ENCODE measurements around the gene IPO4.

DNA sequence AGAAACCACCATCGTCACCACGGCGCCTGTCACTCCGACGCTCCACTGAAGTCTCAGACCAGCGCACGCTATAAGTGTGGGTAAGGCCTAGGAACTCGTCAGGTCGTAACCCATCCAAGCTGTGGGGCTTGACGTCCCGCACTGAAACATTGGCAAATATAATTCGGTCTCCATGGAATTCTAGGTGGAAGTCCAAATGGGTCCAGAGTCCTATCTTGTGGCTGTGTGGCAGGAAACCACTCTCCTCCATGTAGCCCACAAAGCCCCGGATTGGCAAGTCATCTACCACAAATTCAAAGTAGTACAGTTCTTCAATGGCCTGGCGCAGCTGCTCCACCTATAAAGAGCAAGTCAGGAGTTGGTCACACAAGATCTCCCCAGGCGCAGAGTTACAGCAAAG, 4.3 kb upstream of the IPO4 start:
- TF ChIP-seq EZH2 (IDR thresholded peaks at IDR 0.05) (no peak), POLR2AphosphoS5 (IDR thresholded peaks at IDR 0.05; ENCODE audit: borderline replicate concordance, low read depth, low read length) (no peak)
